ENCODE results near the gene AMHR2. TPM values are rescaled to one million over a fixed set of nuclear protein-coding genes. Genes with fewer than 3 reads are reported as not detected.

The AMHR2 gene
- total and polyA plus RNA-seq, 9 of the 15 experiments (the other 6 are each of a cell fraction or from before 2014, with no cell fraction given), result 8.9 to 49.7 (median 19.3) TPM

- intact Hi-C loops (cut with micrococcal nuclease) (no loop called here), in situ Hi-C loops (cut with MboI) (no loop called here)
- Histone ChIP-seq H3K27me3 (ENCODE audit: control insufficient read depth in 2 of 2, insufficient read depth in 2 of 2, low read length in 2 of 2) (no peaks in the 10 kb centered on the region), H3K36me3 (ENCODE audit: control insufficient read depth, insufficient read depth, low read length) (peaks cover 100% of the 10 kb centered on the region), H3K4me2 (ENCODE audit: insufficient read depth, low read length) (no peak overlapping the region), H4K20me1 (replicated peaks; ENCODE audit: control insufficient read depth, insufficient read depth, low read length) (peaks cover 28% of the 10 kb centered on the region), H3K79me2 (ENCODE audit: control insufficient read depth, insufficient read depth, low read length) (peaks cover 94% of the 10 kb centered on the region), H3K9me1 (ENCODE audit: control insufficient read depth, insufficient read depth, low read length) (no peaks in the 10 kb centered on the region), H3K4me1 (replicated peaks in 1 of 2; ENCODE audit: control insufficient read depth in 2 of 2, insufficient read depth in 2 of 2, low read length in 2 of 2) (peaks cover 0 to 3% of the 10 kb centered on the region in 2 experiments; a peak in 1 of 5 replicates), H3K27ac (ENCODE audit: extremely low read depth, low read depth, low read length) (no peak overlapping the region), H3K4me3 (no peak overlapping the region), H3K9me3 (replicated peaks; ENCODE audit: control insufficient read depth, insufficient read depth, low read depth, low read length) (no peaks in the 10 kb centered on the region), H2AFZ (ENCODE audit: low read depth, low read length) (no peak overlapping the region), H3K9ac (ENCODE audit: insufficient read depth in 1 of 2, low read depth in 2 of 2, low read length in 2 of 2) (no peak overlapping the region)
- FAIRE-seq, result no peak
- no peak for ATAC-seq
- BruUV-seq (replicated peaks), result no TSS peak
- CTCF ChIA-PET (ENCODE audit: low intra/inter-chr PET ratio), result no interaction called here
- POLR2A ChIA-PET, result interaction anchor here (0.8 to 8.8 kb wide), 10 partner anchors 9 to 123 kb away, joined by 3 to 87 read pairs (median 4); partner anchors contain the start of genes PRR13 and TARBP2
- 67% methylated on average over 5 of the region's 5 CpGs for WGBS (ENCODE audit: insufficient coverage, low coverage, missing lambda C conversion rate)
- TF ChIP-seq L3MBTL2 (IDR thresholded peaks at IDR 0.05) (no peak), PATZ1 (CRISPR knock-in tag; IDR thresholded peaks at IDR 0.05; ENCODE audit: borderline replicate concordance) (no peak), EZH2 (IDR thresholded peaks at IDR 0.05; ENCODE audit: borderline replicate concordance, low read depth, low read length) (no peak), RBFOX2 (IDR thresholded peaks at IDR 0.05; ENCODE audit: low read depth, low read length) (peak; percentile 15; the same call in 1 of the 2 replicates), ZNF174 (CRISPR knock-in tag; IDR thresholded peaks at IDR 0.05) (no peak), ZNF449 (CRISPR knock-in tag; IDR thresholded peaks at IDR 0.05) (no peak), POLR2B (IDR thresholded peaks at IDR 0.05; ENCODE audit: low read depth, partially characterized antibody) (peak; percentile 43), WHSC1 (IDR thresholded peaks at IDR 0.05; ENCODE audit: low read length) (no peak), ETV5 (CRISPR knock-in tag; IDR thresholded peaks at IDR 0.05; ENCODE audit: low read depth) (no peak), NR2F6 (CRISPR knock-in tag; IDR thresholded peaks at IDR 0.05) (no peak), ZNF140 (CRISPR knock-in tag; IDR thresholded peaks at IDR 0.05) (no peak), SPI1 (IDR thresholded peaks at IDR 0.05; ENCODE audit: borderline replicate concordance, low read depth, low read length) (0 out of 2 replicates have a peak, but pooled peaks have one; percentile 33), HOXB6 (CRISPR knock-in tag; IDR thresholded peaks at IDR 0.05; ENCODE audit: borderline replicate concordance) (no peak)
- no peak for DNase-seq (ENCODE audit: extremely low read depth in 1 of 4, low spot score in 3 of 4)
Observed at GRCh38 chr12:53463802-53464560, 40.3 kb downstream of the AMHR2 start.

Data from K562 (cell line).